ENCODE results near the gene TTC5. TPM values are rescaled to one million over a fixed set of nuclear protein-coding genes. Genes with fewer than 3 reads are reported as not detected.
"Not testable (repeated sequence)": the region's sequence is repeated elsewhere in the genome, so short reads cannot be mapped to it uniquely, and the experiment has no call there.

Gene TTC5
- 11.1 TPM for total RNA-seq
- long read RNA-seq, full-length matches to known transcripts: 34 of 36 reads
- long read RNA-seq, partial matches to known transcripts: 0 of 36 reads
- long read RNA-seq, other reads (novel, unspliced or antisense): 2 of 36 reads

GRCh38 chr14:20305265-20306078 lies at the start of gene TTC5:
TTC5 (minus strand) TSS chr14:20305951; CDS start chr14:20305937, 14 bp downstream.
- peak; percentile 94 for DNase-seq (ENCODE audit: low spot score)
- intact Hi-C loops (cut with DNase I): no loop called here

GRCh38 chr14:20350860-20351259 lies 45.1 kb upstream of the TTC5 start:
- intact Hi-C loops (cut with DNase I): no loop called here

GRCh38 chr14:20350282-20350681 lies 44.5 kb upstream of the TTC5 start:
- no peak for DNase-seq (ENCODE audit: low spot score)
- intact Hi-C loops (cut with DNase I): no loop called here

More at GRCh38 chr14:20350860-20351259, 45.1 kb upstream of the TTC5 start:
- no peak for DNase-seq (ENCODE audit: low spot score)

GRCh38 chr14:20347747-20348146 lies 42.0 kb upstream of the TTC5 start:
- intact Hi-C loops (cut with DNase I): no loop called here
- DNase-seq (ENCODE audit: low spot score): no peak

- no peak for DNase-seq (ENCODE audit: low spot score)
- intact Hi-C loops (cut with DNase I): no loop called here
Observed at GRCh38 chr14:20346713-20347112, 41.0 kb upstream of the TTC5 start.

GRCh38 chr14:20345366-20345765 lies 39.6 kb upstream of the TTC5 start:
- no peak for DNase-seq (ENCODE audit: low spot score)
- intact Hi-C loops (cut with DNase I): no loop called here

GRCh38 chr14:20343862-20344220 lies 38.1 kb upstream of the TTC5 start:
- intact Hi-C loops (cut with DNase I): loop anchor here (2.0 to 5.0 kb wide), 3 partner anchors 15 to 118 kb away; partner anchors contain the start of genes PIP4P1 and TEP1
- no peak for DNase-seq (ENCODE audit: low spot score)

GRCh38 chr14:20343092-20343861 lies 37.5 kb upstream of the TTC5 start, which contains the start of gene PARP2:
PARP2 (plus strand) TSS chr14:20343635; CDS start chr14:20343642, 7 bp downstream.
- intact Hi-C loops (cut with DNase I): loop anchor here (2.0 to 5.0 kb wide), 3 partner anchors 14 to 119 kb away; partner anchors contain the start of genes PIP4P1 and TEP1
- DNase-seq (ENCODE audit: low spot score): peak; percentile 97

GRCh38 chr14:20341646-20342045 lies 35.9 kb upstream of the TTC5 start:
- DNase-seq (ENCODE audit: low spot score): no peak
- intact Hi-C loops (cut with DNase I): loop anchor here (2.0 to 5.0 kb wide), 3 partner anchors 13 to 121 kb away; partner anchors contain the start of genes PIP4P1 and TEP1

- intact Hi-C loops (cut with DNase I): loop anchor here (5.0 kb wide), 1 partner anchor 121 kb away; the partner anchor contains the start of gene PIP4P1
- DNase-seq (ENCODE audit: low spot score): not testable (repeated sequence)
Observed at GRCh38 chr14:20341032-20341431, 35.3 kb upstream of the TTC5 start.

- DNase-seq (ENCODE audit: low spot score): no peak
- intact Hi-C loops (cut with DNase I): loop anchor here (5.0 kb wide), 2 partner anchors 278 to 348 kb away; partner anchors contain the start of gene RNASE4
Observed at GRCh38 chr14:20334017-20334416, 28.3 kb upstream of the TTC5 start.

- intact Hi-C loops (cut with DNase I): loop anchor here (5.0 kb wide), 2 partner anchors 279 to 349 kb away; partner anchors contain the start of gene RNASE4
- no peak for DNase-seq (ENCODE audit: low spot score)
Observed at GRCh38 chr14:20333494-20333841, 27.7 kb upstream of the TTC5 start.

- intact Hi-C loops (cut with DNase I): loop anchor here (5.0 kb wide), 2 partner anchors 279 to 349 kb away; partner anchors contain the start of gene RNASE4
- DNase-seq (ENCODE audit: low spot score): no peak
Observed at GRCh38 chr14:20332788-20333493, 27.2 kb upstream of the TTC5 start, which contains the start of gene CCNB1IP1. CCNB1IP1 (minus strand) TSS chr14:20333279; CDS start chr14:20316523, 16,756 bp downstream.

GRCh38 chr14:20332431-20332787 lies 26.7 kb upstream of the TTC5 start:
- intact Hi-C loops (cut with DNase I): loop anchor here (5.0 kb wide), 2 partner anchors 280 to 350 kb away; partner anchors contain the start of gene RNASE4
- no peak for DNase-seq (ENCODE audit: low spot score)

- intact Hi-C loops (cut with DNase I): loop anchor here (5.0 kb wide), 2 partner anchors 281 to 351 kb away; partner anchors contain the start of gene RNASE4
- no peak for DNase-seq (ENCODE audit: low spot score)
Observed at GRCh38 chr14:20331053-20331613, 25.4 kb upstream of the TTC5 start.

GRCh38 chr14:20329355-20329754 lies 23.6 kb upstream of the TTC5 start:
- intact Hi-C loops (cut with DNase I): loop anchor here (2.0 to 5.0 kb wide), 2 partner anchors 13 to 128 kb away; partner anchors contain the start of genes APEX1 and PARP2
- no peak for DNase-seq (ENCODE audit: low spot score)

GRCh38 chr14:20328705-20329104 lies 23.0 kb upstream of the TTC5 start:
- DNase-seq (ENCODE audit: low spot score): no peak
- intact Hi-C loops (cut with DNase I): loop anchor here (2.0 to 5.0 kb wide), 2 partner anchors 14 to 129 kb away; partner anchors contain the start of genes APEX1 and PARP2

All from cardiac septum (tissue), 1 donor.